GM12878 (cell line): ENCODE measurements around the gene EYA4. TPM values are rescaled to one million over a fixed set of nuclear protein-coding genes. Genes with fewer than 3 reads are reported as not detected.

Source experiments
- ATAC-seq: fragments of 200-7000 bp; cut with Tn5 transposase; 3 replicates; pipeline ENCODE4 v1.9.1; 2020; ENCODE audit warnings: mild to moderate bottlenecking, moderate library complexity
- BruUV-seq: library from RNA; stranded (reverse); fragments of 400-500 nt; replicated peaks from 2 replicates; lab custom pipeline; 2021; lab: Mats Ljungman, UMichigan
- CTCF ChIA-PET: fragments of 300-600 bp; sonication (Branson Sonifier 250); formaldehyde crosslinking; extraction: SDS; loops from one replicate; lab custom pipeline; 2021; ENCODE audit warnings: inconsistent platforms; lab: Yijun Ruan, JAX
- POLR2A ChIA-PET: fragments of 350-600 bp; formaldehyde crosslinking; extraction: SDS; loops from one replicate; lab custom pipeline; 2021; ENCODE audit warnings: inconsistent platforms; lab: Charles Lee
- RAD21 ChIA-PET: fragments of 300-600 bp; sonication (Branson Sonifier 250); formaldehyde crosslinking; loops from one replicate; lab custom pipeline; 2023; ENCODE audit warnings: antibody characterized with exemption; ENCODE audit not compliant: unreplicated experiment; lab: Charles Lee
- SMC1A ChIA-PET: fragments of 300-600 bp; sonication (Branson Sonifier 250); formaldehyde crosslinking; loops from one replicate; lab custom pipeline; 2023; ENCODE audit not compliant: unreplicated experiment, uncharacterized antibody; lab: Charles Lee
- DNase-seq: peaks from one replicate; pipeline ENCODE4 v3.0.0-alpha.2; 2011; ENCODE audit warnings: low read depth, low spot score
- FAIRE-seq: peaks from 3 replicates; lab custom pipeline; 2011; peaks lifted over from hg19 to GRCh38; lab: Jason Lieb, UNC
- H2AFZ ChIP-seq: 2 replicates; pipeline ENCODE4 v1.6.0; 2011; ENCODE audit warnings: low read depth, low read length, control low read depth; ENCODE audit not compliant: control insufficient read depth
- H3K27ac ChIP-seq: 2 replicates; pipeline ENCODE4 v1.5.1; 2011; ENCODE audit warnings: control low read depth; ENCODE audit not compliant: control insufficient read depth, insufficient read depth
- H3K27me3 ChIP-seq, 2 experiments: replicated peaks in 1 of 2; 2 replicates each; pipeline versions ENCODE4 v1.6.0 to v1.6.1; 2011; ENCODE audit warnings: low read length in 1 of 2; ENCODE audit not compliant: control insufficient read depth in 2 of 2, insufficient read depth in 2 of 2
- H3K36me3 ChIP-seq, 2 experiments: 2 replicates each; pipeline ENCODE4 v1.5.1; 2011; ENCODE audit warnings: low read length in 1 of 2; ENCODE audit not compliant: control insufficient read depth in 2 of 2, insufficient read depth in 2 of 2
- H3K4me1 ChIP-seq: 2 replicates; pipeline ENCODE4 v1.6.1; 2011; ENCODE audit warnings: mild to moderate bottlenecking, low read length, moderate library complexity, mixed read lengths; ENCODE audit not compliant: control insufficient read depth, insufficient read depth
- H3K4me2 ChIP-seq: 2 replicates; pipeline ENCODE4 v1.6.0; 2011; ENCODE audit warnings: control low read depth; ENCODE audit not compliant: control insufficient read depth, insufficient read depth
- H3K4me3 ChIP-seq: fragments of 200-600 bp; sonication (generic); 2 replicates; pipeline ENCODE4 v1.5.1; 2016
- H3K79me2 ChIP-seq: 2 replicates; pipeline ENCODE4 v1.6.0; 2011; ENCODE audit warnings: low read length; ENCODE audit not compliant: control insufficient read depth, insufficient read depth
- H3K9ac ChIP-seq: 2 replicates; pipeline ENCODE4 v1.8.0; 2011; ENCODE audit warnings: low read length, control low read depth, mixed read lengths; ENCODE audit not compliant: control insufficient read depth, insufficient read depth
- H3K9me3 ChIP-seq: replicated peaks from 3 replicates; pipeline ENCODE4 v1.5.1; 2011; ENCODE audit warnings: mild to moderate bottlenecking, low read length; ENCODE audit not compliant: control insufficient read depth, insufficient read depth
- H4K20me1 ChIP-seq: 2 replicates; pipeline ENCODE4 v1.6.0; 2011; ENCODE audit not compliant: control insufficient read depth, insufficient read depth
- BMI1 ChIP-seq: fragments of 450-650 bp; IDR thresholded peaks from 2 replicates; pipeline ENCODE4 v1.6.1; 2016; ENCODE audit warnings: mild to moderate bottlenecking, moderate library complexity, borderline replicate concordance
- KDM1A ChIP-seq: fragments of 200-600 bp; sonication (generic); IDR thresholded peaks from 2 replicates; pipeline ENCODE4 v1.6.1; 2016; ENCODE audit warnings: borderline replicate concordance
- PAX5 ChIP-seq: IDR thresholded peaks from 2 replicates; pipeline ENCODE4 v1.6.1; 2011; ENCODE audit warnings: low read depth, low read length, borderline replicate concordance
- PRDM15 ChIP-seq: fragments of 450-650 bp; formaldehyde crosslinking; IDR thresholded peaks from 2 replicates; pipeline ENCODE4 v1.4.0; 2020; ENCODE audit warnings: mild to moderate bottlenecking, moderate library complexity
- STAT1 ChIP-seq: fragments of 450-650 bp; conservative IDR thresholded peaks from 2 replicates; pipeline ENCODE4 v1.6.1; 2014; ENCODE audit warnings: antibody characterized with exemption, mild to moderate bottlenecking
- in situ Hi-C: fragments of 300-500 bp; cut with MboI; formaldehyde crosslinking; loops from 9 replicates; pipeline ENCODE4 v1.14.3; 2018; ENCODE audit warnings: mixed read lengths
- intact Hi-C: fragments of 100-400 bp; cut with micrococcal nuclease; formaldehyde crosslinking; loops from one replicate; pipeline ENCODE4 v1.14.2; 2022; ENCODE audit not compliant: unreplicated experiment
- polyA plus RNA-seq, 11 experiments: library from polyadenylated mRNA; depleted of rRNA in 4 of 11; unstranded in 6 of 11; stranded (reverse) in 5 of 11; fragments of >200 nt; fragmentation: Nextera tagmentation in 4 of 11; fragmentation: Illumina TruSeq in 1 of 11; extraction: Ambion mirVana in 4 of 11; extraction: Trizol in 1 of 11; gene quantifications; 1 replicate in 1 of 11; 2 replicates in 10 of 11; pipeline versions ENCODE4 v1.2.1 to v1.2.3, GENCODE V29; 2011 to 2016; ENCODE audit warnings: inconsistent platforms in 2 of 11, missing spikeins in 2 of 11, low read depth in 1 of 11
- total RNA-seq, 4 experiments: library from RNA; depleted of rRNA in 3 of 4; stranded (reverse); fragments of >200 nt in 3 of 4; fragmentation: Illumina TruSeq in 1 of 4; extraction: Trizol in 1 of 4; gene quantifications; 2 replicates each; pipeline versions ENCODE4 v1.2.1 to v1.2.3, GENCODE V29; 2013 to 2021
- TF ChIP-seq, protein P1 (sequence below): fragments of 450-650 bp; IDR thresholded peaks from 2 replicates; pipeline ENCODE4 v1.6.1; 2018; ENCODE audit warnings: mild to moderate bottlenecking, low read depth, moderate library complexity; ENCODE audit not compliant: partially characterized antibody

The EYA4 gene
- total and polyA plus RNA-seq, 10 of the 15 experiments (the other 5 are each of a cell fraction or from before 2014, with no cell fraction given), result 0.02 TPM; not detected in 9

GRCh38 chr6:133259561-133259960 lies 18.4 kb downstream of the EYA4 start:
- POLR2A ChIA-PET, result no interaction called here
- TF ChIP-seq STAT1, result no peak
- no peak for TF ChIP-seq PAX5
- no peak for TF ChIP-seq KDM1A
- no peak for TF ChIP-seq PRDM15 (CRISPR knock-in tag)
- TF ChIP-seq BMI1, result no peak
- TF ChIP-seq, protein P1, sequence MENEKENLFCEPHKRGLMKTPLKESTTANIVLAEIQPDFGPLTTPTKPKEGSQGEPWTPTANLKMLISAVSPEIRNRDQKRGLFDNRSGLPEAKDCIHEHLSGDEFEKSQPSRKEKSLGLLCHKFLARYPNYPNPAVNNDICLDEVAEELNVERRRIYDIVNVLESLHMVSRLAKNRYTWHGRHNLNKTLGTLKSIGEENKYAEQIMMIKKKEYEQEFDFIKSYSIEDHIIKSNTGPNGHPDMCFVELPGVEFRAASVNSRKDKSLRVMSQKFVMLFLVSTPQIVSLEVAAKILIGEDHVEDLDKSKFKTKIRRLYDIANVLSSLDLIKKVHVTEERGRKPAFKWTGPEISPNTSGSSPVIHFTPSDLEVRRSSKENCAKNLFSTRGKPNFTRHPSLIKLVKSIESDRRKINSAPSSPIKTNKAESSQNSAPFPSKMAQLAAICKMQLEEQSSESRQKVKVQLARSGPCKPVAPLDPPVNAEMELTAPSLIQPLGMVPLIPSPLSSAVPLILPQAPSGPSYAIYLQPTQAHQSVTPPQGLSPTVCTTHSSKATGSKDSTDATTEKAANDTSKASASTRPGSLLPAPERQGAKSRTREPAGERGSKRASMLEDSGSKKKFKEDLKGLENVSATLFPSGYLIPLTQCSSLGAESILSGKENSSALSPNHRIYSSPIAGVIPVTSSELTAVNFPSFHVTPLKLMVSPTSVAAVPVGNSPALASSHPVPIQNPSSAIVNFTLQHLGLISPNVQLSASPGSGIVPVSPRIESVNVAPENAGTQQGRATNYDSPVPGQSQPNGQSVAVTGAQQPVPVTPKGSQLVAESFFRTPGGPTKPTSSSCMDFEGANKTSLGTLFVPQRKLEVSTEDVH, result no peak
- Histone ChIP-seq H2AFZ (no peak overlapping the region), H3K9me3 (no peaks in the 10 kb centered on the region), H3K4me3 (no peak overlapping the region), H4K20me1 (no peaks in the 10 kb centered on the region), H3K36me3 (no peaks in the 10 kb centered on the region), H3K27ac (no peak overlapping the region), H3K9ac (no peak overlapping the region), H3K79me2 (no peaks in the 10 kb centered on the region), H3K27me3 (no peaks in the 10 kb centered on the region), H3K4me2 (no peak overlapping the region), H3K4me1 (no peaks in the 10 kb centered on the region)
- no TSS peak for BruUV-seq
- DNase-seq (no peak), FAIRE-seq (no peak), ATAC-seq (no peak)
- RAD21 ChIA-PET, result no interaction called here
- in situ Hi-C loops, result no loop called here
- CTCF ChIA-PET, result no interaction called here
- intact Hi-C loops, result no loop called here
- SMC1A ChIA-PET, result no interaction called here
